ENCODE results near the gene CDC123. TPM values are rescaled to one million over a fixed set of nuclear protein-coding genes. Genes with fewer than 3 reads are reported as not detected.
"Not testable (repeated sequence)": the region's sequence is repeated elsewhere in the genome, so short reads cannot be mapped to it uniquely, and the experiment has no call there.

CDC123 gene, protein sequence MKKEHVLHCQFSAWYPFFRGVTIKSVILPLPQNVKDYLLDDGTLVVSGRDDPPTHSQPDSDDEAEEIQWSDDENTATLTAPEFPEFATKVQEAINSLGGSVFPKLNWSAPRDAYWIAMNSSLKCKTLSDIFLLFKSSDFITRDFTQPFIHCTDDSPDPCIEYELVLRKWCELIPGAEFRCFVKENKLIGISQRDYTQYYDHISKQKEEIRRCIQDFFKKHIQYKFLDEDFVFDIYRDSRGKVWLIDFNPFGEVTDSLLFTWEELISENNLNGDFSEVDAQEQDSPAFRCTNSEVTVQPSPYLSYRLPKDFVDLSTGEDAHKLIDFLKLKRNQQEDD
- total RNA-seq: 208 and 235 TPM in 2 replicates

DNA sequence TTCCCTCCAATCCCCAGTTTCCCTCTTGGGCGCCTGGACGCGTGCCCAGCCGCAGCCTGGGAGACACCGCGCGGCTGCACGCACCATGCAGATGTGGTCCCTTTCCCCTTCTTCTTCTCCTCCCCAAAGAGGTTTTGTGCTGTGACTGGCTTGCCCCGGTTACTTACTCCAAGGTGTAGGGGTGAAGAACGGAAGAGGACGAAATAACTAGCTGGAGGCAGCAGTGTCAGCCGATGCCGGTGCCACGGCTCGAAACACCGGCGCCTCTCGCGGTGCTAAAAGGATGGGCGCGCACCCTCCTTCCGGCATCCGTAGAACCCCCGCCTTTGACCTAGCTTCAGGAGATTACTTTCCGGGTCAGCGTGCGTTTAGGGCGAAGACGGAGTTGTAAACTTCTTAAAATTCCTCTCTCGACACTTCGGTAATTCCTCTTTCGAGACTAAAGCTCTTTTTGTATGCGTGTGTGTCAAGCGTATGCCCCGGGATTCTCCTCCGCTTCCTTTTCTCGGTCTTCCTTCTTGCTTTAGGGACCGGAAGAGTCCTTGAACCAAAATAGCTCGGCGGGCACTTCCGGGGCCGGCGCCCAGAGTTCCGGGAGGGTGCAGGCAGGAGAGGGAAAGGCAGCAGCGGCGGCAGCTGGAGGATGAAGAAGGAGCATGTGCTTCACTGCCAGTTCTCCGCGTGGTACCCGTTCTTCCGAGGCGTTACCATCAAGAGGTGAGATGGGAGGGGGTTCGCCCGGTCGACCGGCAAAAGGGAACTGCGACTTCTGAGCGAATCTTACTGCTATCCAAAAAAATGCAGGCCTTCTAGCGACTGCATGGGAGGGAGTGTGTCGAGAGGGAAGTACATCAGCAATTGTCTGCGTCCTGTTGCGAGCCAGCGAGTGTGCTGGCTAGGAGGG is at the start of gene CDC123, which contains the start of gene NUDT5:
Gene CDC123 (plus strand): TSS at position 586 of the 904 bp plus-strand sequence. CDS start 58 bp downstream, at position 644.
Gene NUDT5 (minus strand): TSS at position 289 of the 904 bp plus-strand sequence. CDS start 9,600 bp downstream, outside the sequence.
- peak; percentile 50 for DNase-seq (ENCODE audit: low read depth, low spot score)

DNA sequence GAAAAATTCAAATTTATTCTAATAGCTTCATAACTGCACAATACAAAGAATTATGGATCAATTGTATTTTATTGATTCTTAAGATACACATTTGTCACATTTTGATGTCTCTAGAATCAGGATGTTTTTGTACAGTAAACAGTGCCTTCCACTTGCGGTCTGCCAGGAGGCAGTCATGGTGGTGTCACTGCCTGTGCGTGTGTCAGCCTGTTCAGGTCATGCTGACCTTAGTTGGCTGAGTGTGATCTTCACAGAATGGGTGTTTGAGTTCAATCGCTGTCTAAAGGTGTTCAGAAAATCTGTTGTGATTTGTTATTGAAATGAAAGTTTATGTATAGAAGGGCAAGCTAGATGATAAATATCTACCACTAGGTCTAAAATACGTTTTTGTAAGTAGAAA is 45.8 kb upstream of the CDC123 start:
- DNase-seq (ENCODE audit: low read depth, low spot score): no peak

DNA sequence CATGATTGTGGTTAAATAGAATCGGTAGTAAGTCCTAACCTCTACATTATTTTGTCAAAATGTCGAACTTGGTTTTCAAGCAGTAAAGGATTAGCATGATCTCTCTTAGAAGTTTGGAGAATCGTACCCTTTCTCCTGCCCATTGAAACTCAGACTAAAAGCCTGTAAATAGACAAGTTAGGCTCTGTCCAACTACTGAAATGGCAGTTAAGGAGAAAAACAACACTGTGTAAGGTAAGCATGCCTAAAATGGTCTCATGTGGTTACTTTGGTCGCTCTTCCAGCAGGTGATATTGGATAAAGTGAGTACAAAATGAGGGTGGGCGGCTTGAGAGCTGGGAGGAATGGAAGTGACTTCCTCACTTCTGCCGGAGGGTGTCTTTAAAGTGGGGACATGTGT is 41.5 kb upstream of the CDC123 start:
- no peak for DNase-seq (ENCODE audit: low read depth, low spot score)

DNA sequence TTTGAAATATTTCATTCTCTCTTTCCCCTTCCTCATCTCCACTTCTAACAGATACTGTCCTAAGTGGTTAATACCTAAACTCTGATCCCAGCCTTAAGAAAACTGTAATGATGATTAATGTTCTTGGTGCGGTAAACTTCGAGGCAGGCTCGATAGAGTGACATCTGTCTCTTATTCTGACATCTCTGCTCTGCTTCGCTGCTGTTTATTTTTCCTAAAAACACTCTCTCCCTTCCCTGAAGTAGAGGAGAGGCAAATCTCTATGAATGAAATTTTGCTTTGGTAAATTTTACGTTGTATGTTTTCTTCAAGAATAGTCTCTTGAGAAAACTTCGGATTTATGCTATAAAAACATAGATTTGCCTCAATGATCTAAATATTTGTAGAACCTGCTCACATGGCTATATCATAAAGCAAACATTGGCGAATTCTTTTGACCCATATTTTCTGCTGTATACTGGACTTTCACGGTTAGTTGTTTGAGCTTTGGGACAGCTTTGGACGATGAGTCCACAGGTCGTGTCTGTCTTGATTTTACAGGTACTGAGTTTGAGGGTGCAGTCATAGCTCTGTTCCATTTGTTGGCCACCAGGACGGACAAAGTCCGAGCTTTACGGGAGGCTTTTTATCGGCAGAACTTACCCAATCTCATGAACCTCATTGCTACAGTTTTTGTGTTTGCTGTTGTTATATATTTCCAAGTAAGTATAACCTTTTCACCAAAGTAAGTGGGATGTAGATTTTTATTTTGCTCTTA is 39.4 kb upstream of the CDC123 start:
- no peak for DNase-seq (ENCODE audit: low read depth, low spot score)

DNA sequence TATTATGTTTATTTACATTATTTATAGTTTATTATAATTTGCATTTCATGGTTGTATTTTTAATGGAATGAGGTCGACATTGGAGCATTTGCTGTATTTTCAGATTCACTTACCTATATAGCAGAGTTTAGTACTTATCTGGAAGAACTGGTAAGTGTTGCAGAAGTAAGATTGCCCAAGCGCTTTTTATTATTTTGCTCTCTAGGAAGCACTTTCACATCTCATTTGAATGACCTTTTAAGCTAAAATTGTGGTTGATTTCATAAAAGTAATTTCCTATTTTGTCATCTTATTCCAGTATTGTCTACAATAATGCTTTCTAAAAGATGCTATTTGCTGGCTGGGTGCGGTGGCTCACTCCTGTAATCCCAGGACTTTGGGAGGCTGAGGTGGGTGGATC is 37.9 kb upstream of the CDC123 start:
- no peak for DNase-seq (ENCODE audit: low read depth, low spot score)

DNA sequence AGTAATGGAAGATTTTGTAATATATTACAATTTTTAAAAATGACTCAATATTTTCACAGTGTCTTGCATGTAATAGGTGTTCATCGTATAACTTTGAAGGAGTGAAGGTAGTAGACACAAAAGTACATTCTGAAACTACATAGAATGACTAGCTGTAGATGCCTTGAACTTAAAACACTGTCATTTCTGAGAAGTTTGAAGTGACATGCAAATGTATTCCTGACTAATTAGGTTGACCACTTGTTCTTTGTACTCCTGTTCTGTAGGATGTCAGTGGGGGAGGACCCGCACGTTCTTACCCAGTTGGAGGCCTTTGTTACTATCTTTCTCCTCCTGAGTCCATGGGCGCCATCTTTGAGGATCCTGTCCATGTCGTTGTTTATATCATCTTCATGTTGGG is 35.3 kb upstream of the CDC123 start:
- DNase-seq (ENCODE audit: low read depth, low spot score): no peak

DNA sequence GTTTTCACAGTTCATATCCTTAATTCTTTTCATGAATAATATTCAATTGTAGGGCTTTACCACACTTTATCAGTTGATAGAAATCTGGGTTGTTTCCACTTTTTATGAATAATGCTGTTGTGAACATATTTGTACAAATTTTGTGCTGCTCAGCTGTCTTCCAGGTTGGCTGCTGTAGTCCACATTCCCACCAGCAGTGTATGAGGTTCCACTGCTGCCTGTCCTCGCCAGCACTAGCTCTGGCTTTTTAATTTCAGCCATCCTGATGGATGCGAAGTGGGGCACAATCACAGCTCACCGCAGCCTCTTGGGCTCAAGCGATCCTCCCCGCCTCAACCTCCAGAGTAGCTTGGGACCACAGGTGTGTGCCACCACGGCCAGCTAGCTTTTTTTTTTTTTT is 33.1 kb upstream of the CDC123 start:
- DNase-seq (ENCODE audit: low read depth, low spot score): no peak

DNA sequence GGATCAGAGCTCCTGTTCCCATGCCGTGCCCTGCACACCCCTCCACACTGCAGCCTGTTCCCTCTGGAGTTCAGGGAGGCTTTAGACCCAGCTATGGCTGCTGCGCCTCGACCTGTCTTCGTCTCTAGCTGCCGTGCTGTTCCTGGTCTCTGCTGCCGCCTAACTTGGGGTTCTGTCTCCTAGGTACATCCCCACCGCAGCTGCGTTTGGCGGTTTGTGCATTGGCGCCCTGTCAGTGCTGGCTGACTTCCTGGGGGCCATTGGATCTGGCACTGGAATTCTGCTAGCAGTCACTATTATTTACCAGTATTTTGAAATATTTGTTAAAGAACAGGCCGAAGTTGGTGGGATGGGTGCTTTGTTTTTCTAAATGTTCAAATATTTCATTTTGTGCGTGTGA is 31.9 kb upstream of the CDC123 start:
- DNase-seq (ENCODE audit: low read depth, low spot score): no peak

DNA sequence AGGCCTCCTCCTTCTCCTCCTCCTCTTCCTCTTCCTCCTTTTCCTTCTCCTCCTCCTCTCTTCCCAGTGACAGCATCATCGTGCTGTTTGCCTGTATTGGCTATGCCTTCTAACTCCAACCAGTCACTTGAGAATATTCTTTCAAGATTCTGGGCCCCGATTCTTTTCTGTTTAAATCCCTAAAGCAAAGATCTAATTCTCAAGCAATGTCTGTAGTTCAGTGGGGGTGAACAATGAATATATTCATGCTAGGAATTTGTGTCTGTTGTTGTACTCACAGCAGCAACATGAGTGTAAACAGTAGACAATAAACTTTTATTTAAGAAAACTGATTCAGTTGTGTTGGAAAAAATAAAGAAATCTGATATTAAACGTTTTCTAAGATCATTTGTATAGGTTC is 31.0 kb upstream of the CDC123 start:
- DNase-seq (ENCODE audit: low read depth, low spot score): no peak

DNA sequence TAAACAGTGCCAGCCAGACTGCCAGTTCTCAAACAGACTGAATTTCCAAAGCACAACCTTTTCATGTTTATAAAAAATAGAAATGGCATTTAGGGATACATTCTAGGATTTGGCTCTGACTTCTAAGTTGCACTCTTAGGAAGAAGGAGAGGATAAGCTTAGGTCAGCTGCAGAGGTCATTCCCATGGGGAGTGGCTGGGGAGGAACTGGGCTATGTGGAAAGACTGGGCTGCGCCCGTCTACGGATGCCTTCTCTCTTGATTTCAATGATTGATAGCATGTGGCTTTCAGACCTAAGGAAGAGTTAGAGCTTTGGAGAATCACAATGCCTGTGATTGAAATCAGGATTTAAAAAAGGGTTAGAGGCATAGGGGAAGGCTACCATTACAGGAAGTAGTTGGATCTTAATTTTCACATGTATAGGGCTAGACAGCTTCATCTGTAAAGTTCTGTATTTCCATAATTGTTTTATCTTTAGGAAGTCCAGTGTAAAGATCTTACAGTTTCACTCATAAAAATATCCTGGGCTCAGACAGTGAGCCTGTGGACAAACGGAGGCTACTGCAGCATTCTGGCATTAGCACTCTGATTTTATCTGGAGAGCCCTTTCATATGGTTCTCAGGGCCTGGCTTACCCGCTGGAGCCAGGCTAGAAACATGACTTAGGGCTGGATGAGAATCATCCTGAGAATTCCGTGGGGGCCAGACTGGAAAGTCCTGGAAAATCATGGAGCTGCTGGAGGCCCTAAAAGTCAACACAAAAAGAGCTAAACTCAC is 29.8 kb upstream of the CDC123 start:
- no peak for DNase-seq (ENCODE audit: low read depth, low spot score)

DNA sequence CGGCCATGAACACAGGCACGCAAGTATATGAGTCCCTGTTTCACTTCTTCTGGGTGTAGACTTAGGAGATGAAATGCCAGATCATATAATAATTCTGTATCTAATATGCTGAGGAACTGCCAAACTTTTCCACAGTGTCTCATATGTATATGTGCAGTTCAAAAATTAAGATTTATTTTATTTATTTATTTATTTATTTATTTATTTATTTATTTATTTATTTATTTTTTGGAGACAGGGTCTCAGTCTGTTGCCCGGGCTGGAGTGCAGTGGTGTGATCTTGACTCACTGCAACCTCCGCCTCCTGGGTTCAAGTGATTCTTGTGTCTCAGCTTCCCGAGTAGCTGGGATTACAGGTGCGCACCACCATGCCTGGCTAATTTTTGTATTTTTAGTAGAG is 24.5 kb upstream of the CDC123 start:
- DNase-seq (ENCODE audit: low read depth, low spot score): not testable (repeated sequence)

DNA sequence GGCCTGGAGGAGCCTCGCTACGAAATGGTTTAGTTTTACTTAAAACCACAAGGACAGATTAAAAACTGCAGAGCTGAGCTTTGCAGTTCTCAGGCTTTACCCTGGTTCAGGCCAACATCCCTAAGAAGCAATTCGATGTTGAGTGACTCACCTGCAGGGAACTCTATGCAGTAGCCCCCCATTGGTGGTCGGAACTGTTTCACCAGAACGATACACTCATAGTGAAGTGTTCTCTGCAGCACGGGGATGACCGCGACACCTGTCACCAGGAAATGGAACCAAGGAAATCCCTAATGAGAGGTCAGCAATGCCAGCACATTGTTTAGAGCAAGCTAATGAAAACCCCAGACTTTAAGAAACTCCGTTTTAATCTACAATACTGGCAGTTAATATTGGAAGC is 18.3 kb upstream of the CDC123 start:
- no peak for DNase-seq (ENCODE audit: low read depth, low spot score)

DNA sequence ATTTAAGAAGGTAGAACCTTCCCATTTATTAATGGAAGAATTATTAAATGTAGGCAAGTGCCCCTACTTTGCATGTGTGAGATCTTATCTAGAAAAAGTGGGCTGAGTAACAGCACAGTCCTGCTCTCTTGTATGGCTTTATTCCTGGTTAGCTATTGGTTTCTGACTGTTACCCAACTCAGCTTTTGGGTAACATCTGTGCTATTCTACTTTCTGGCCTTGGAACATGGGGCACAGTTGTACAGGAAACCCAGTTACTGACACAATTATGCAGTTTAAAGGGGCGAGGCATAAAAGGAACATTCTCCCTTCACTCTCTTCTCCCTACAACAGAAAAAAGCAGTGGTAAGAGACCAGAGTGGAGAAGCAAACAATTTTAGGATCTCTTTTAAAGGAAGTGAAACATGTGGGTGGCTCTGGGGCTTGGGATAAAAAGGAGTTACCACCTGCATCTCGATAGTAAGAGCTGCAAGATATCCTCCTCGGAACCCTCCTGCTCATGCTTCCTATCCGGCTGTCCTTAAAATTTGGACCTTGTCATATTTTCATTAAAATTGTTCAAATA is 16.3 kb upstream of the CDC123 start:
- no peak for DNase-seq (ENCODE audit: low read depth, low spot score)

DNA sequence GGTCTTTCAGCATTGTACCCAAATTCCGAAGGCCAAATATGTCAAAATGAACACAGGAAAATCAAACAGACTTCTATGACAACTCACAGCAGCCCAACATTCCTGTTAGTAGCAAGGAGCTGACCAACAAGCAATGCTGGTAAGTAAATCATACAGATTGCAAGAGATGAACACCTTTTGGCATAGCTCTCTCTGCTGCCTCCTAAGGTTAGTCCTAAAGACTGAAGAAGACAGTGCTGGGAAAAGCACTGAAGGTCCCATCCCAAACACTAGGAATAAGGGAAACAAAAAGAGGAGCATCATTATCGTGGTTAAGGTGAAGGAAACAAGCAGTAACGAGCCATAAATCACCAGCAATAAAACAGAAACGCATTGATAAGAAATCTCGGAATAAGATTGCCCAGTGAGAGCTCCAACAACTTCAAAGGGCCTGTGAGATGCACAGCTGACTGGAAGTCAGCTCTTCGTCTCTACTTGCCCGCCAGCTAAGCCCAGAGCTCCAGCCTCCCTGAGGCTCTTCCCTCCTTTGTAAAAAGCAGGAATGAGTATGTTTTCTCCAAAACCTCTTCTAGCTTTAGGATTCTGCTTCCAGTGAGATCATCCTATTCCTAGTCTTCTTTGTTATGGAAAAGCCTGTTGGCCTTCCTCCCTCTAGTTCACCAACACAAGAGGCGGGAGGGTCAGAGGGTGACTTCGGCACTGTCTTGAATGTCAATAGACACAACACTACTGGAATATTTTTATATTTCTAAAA is 15.6 kb upstream of the CDC123 start:
- no peak for DNase-seq (ENCODE audit: low read depth, low spot score)

DNA sequence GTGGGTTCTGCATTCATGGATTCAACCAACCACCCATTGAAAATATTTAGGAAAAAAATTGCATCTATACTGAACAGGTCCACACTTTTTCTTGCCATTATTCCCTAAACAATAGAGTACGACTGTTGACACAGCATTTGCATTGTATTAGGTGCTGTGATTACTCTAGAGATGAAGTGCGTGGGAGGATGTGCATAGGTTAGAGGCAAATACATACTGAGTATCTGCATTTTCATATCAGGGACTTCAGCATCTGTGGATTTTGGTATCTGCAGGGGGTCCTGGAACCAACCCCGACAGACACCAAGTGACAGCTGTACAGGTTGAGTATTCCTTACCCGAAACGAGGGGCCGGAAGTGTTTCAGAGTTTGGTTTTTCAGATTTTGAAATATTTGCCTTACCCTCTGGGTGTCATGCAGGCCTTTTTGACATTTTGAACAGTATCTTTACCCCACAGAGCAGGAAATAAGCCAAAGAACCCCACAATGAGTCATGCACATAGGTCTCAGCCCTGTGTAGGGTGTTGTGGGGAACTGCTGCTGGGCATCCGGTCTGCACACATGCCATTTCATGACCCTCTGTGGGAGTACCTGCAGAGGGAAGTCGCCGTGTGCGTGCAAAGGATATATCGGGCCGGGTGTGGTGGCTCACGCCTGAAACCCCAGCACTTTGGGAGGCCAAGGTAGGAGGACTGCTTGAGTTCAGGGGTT is 14.8 kb upstream of the CDC123 start:
- no peak for DNase-seq (ENCODE audit: low read depth, low spot score)

DNA sequence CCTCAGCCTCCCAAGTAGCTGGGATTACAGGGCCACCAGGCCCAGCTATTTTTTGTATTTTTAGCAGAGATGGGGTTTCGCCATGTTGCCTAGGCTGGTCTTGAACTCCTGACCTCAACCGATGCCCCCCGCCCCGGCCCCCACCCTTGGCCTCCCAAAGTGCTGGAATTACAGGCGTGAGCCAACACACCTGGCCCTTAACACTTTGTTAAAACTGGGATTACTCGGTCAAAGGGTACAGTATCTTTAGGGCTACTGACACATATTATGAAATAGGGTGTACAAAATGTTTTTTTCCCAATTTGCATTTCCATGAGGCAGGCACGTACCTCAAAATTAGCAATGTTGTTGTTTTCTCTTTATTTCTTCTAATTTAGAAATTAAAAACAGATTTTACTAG is 11.8 kb upstream of the CDC123 start:
- DNase-seq (ENCODE audit: low read depth, low spot score): no peak

DNA sequence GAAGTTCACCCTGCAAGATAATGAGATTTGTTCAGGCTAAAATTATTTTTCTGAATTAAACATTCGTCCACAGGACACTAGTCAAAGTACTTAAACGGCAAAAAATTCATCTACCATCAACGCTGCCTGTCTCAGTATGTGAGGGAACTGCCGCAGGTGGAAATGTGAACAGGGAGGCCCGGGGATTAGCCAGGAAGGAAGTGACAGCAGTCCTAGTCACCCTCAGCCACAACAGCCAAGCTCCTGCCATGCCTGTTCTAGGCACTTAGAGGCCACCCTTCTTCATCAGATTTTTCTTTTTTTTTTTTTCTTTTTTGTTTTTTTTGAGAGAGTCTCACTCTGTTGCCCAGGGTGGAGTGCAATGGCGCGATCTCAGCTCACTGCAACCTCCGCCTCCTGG is 9.7 kb upstream of the CDC123 start:
- DNase-seq (ENCODE audit: low read depth, low spot score): no peak

DNA sequence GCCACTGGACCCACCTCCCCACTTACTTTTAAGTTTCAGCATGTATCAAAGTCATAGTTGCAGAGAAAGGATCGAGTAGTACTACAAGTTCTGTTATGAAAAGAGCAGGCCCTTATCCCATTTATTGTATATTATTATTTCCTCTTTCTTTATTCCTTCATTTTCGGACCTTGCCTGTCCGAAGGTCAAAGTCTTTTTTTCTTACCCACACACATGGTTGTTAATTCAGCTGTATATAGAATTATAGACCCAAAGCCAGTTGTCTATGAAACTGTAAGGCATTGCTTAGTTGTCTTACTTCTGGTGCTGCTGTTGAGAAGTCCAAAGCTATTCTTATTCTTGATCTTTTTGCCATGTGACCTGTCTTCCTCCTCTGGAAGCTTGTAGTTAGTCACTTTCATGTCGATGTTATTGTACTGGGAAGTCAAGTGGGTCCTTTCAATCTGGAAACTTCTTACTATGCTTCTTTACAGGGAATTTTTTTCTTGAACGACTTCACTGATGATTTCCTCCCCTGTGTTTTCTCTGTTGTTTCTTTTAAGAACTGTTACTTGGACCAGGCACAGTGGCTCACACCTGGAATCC is 8.6 kb upstream of the CDC123 start:
- DNase-seq (ENCODE audit: low read depth, low spot score): no peak

DNA sequence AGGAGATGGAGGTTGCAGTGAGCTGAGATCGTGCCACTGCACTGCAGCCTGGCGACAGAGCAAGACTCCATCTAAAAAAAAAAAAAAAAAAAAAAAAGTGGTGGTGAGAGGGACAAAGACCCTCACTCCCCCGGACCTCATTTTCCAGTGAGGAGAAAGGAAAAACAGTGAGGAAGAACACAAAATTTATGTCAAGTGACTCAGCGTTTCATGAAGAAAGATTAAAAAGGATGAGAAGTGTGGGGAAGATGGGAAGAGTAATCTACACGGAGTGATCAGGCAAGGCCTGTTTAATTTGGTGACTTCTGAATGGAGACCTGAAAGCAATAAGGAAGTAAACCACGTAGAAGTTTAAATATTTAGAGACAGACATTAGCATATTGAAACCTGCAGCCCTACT is 7.3 kb upstream of the CDC123 start:
- no peak for DNase-seq (ENCODE audit: low read depth, low spot score)

All from pulmonary artery endothelial cell (primary cell).